Measurements from ENCODE around the gene MBD3.

The MBD3 gene

DNA sequence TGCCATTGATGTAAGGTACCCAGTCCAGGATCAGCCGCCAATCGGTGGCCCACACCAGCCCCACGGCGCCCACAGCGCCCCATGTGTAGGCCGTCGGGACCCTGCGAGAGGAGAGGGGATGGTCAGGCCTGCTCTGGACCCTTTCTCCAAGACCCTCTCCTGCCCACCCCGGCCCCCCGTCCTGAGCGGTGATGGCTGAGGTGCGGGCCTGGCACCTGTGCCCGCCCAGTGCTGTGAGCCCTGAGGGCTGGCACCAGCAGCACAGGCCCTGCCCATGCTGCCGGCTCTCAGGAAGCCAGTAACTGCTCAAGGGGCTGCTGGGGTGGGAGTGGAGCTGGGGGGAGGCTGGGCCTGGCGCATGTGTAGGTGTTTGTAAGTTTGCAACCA lies 6.8 kb upstream of the MBD3 start:
- no peaks in the 10 kb centered on the region for H3K27me3 ChIP-seq
- H3K4me3 ChIP-seq, result no peak overlapping the region
- no peak for TF ChIP-seq Cebpa-rat (IDR thresholded peaks at IDR 0.05)
- peaks cover 52 to 91% (median 72%) of the 10 kb centered on the region in 11 experiments; a peak in 21 of 22 replicates for H4K20me1 ChIP-seq
- H3K9ac ChIP-seq, result peak overlapping the region in 3 of 11 experiments; percentile 9 to 35 (median 23); a peak in 2 of 22 replicates
- H3K4me2 ChIP-seq, result no peak overlapping the region
- peaks cover 0 to 6% (median 0%) of the 10 kb centered on the region in 11 experiments; a peak in 4 of 22 replicates for H3K9me3 ChIP-seq (replicated peaks in 1 of 11)
- peaks cover 31 to 53% (median 43%) of the 10 kb centered on the region in 10 experiments for H3K4me1 ChIP-seq
- 0 out of 22 replicates have a peak overlapping the region, but pooled peaks of 1 of the 11 experiments have one; percentile 29 for H3K27ac ChIP-seq
- H3K36me3 ChIP-seq, result peaks cover 54 to 87% (median 68%) of the 10 kb centered on the region in 11 experiments

- TF ChIP-seq Cebpa-rat (IDR thresholded peaks at IDR 0.05), result no peak
- H3K9me3 ChIP-seq (replicated peaks in 1 of 11), result peaks cover 0 to 6% (median 0%) of the 10 kb centered on the region in 11 experiments; a peak in 4 of 22 replicates
- peak overlapping the region in 3 of 11 experiments; percentile 9 to 35 (median 23); a peak in 2 of 22 replicates for H3K9ac ChIP-seq
- peak overlapping the region in 1 of 11 experiments; percentile 29; a peak in 1 of 22 replicates for H3K27ac ChIP-seq
- H3K4me3 ChIP-seq, result no peak overlapping the region
- peaks cover 54 to 92% (median 73%) of the 10 kb centered on the region in 11 experiments for H3K36me3 ChIP-seq
- peaks cover 26 to 48% (median 38%) of the 10 kb centered on the region in 10 experiments for H3K4me1 ChIP-seq
- H3K27me3 ChIP-seq, result no peaks in the 10 kb centered on the region
- peaks cover 52 to 91% (median 68%) of the 10 kb centered on the region in 11 experiments; a peak in 21 of 22 replicates for H4K20me1 ChIP-seq
- no peak overlapping the region for H3K4me2 ChIP-seq
These were observed 6.3 kb upstream of the MBD3 start for GRCh38 chr19:1598777-1599459.

DNA sequence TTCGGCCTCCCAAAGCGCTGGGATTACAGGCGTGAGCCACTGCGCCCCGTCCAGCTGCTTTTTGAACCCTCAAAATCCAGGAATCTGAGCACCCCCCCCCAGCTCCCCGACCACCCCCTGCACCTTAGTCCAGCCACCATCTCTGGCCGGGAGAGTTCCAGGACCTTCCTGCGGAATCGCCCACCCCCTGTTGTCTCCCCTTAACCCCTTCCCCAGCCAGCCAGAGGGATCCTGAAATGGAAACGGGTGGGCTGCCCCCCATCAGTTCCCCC lies 772 bp upstream of the MBD3 start:
- H3K27ac ChIP-seq, result peak overlapping the region in 9 of 11 experiments; percentile 62 to 100 (median 99); a peak in 14 of 22 replicates

GRCh38 chr19:1592024-1592754 lies 476 bp downstream of the MBD3 start:
- peaks cover 26 to 67% (median 45%) of the 10 kb centered on the region in 11 experiments for H3K36me3 ChIP-seq
- peak overlapping the region; percentile 85 to 100 (median 94) for H3K4me2 ChIP-seq
- H3K4me1 ChIP-seq, result peaks cover 18 to 36% (median 29%) of the 10 kb centered on the region in 10 experiments
- H3K27ac ChIP-seq, result peak overlapping the region; percentile 96 to 100 (median 99)
- peak overlapping the region; percentile 81 to 99 (median 94) for H3K4me3 ChIP-seq
- H4K20me1 ChIP-seq, result peaks cover 26 to 59% (median 42%) of the 10 kb centered on the region in 11 experiments; a peak in 20 of 22 replicates
- TF ChIP-seq Cebpa-rat (IDR thresholded peaks at IDR 0.05), result no peak
- no peaks in the 10 kb centered on the region for H3K27me3 ChIP-seq
- H3K9ac ChIP-seq, result peak overlapping the region; percentile 96 to 100 (median 99)
- H3K9me3 ChIP-seq (replicated peaks in 1 of 11), result no peaks in the 10 kb centered on the region

More for the DNA sequence above, 772 bp upstream of the MBD3 start:
- Histone ChIP-seq H3K27me3 (no peaks in the 10 kb centered on the region), H3K9ac (peak overlapping the region; percentile 87 to 100 (median 99); a peak in 21 of 22 replicates), H4K20me1 (peaks cover 32 to 59% (median 41%) of the 10 kb centered on the region in 11 experiments; a peak in 21 of 22 replicates), H3K4me2 (peak overlapping the region; percentile 83 to 93 (median 89)), H3K36me3 (peaks cover 33 to 67% (median 48%) of the 10 kb centered on the region in 11 experiments), H3K9me3 (replicated peaks in 1 of 11) (peaks cover 0 to 6% (median 0%) of the 10 kb centered on the region in 11 experiments; a peak in 4 of 22 replicates), H3K4me1 (peaks cover 18 to 43% (median 33%) of the 10 kb centered on the region in 10 experiments), H3K4me3 (peak overlapping the region; percentile 69 to 99 (median 90); a peak in 19 of 20 replicates)
- TF ChIP-seq Cebpa-rat (IDR thresholded peaks at IDR 0.05), result no peak

- Histone ChIP-seq H3K4me3 (peak overlapping the region; percentile 81 to 99 (median 94)), H3K27ac (peak overlapping the region; percentile 96 to 100 (median 99)), H3K4me1 (peaks cover 18 to 37% (median 27%) of the 10 kb centered on the region in 10 experiments), H3K27me3 (no peaks in the 10 kb centered on the region), H3K4me2 (peak overlapping the region; percentile 85 to 100 (median 94)), H3K9me3 (replicated peaks in 1 of 11) (no peaks in the 10 kb centered on the region), H4K20me1 (peaks cover 26 to 62% (median 45%) of the 10 kb centered on the region in 11 experiments; a peak in 20 of 22 replicates), H3K36me3 (peaks cover 19 to 67% (median 45%) of the 10 kb centered on the region in 11 experiments), H3K9ac (peak overlapping the region; percentile 96 to 100 (median 99))
- TF ChIP-seq Cebpa-rat (IDR thresholded peaks at IDR 0.05), result no peak
These were observed 1.1 kb downstream of the MBD3 start for GRCh38 chr19:1591421-1592023.

DNA sequence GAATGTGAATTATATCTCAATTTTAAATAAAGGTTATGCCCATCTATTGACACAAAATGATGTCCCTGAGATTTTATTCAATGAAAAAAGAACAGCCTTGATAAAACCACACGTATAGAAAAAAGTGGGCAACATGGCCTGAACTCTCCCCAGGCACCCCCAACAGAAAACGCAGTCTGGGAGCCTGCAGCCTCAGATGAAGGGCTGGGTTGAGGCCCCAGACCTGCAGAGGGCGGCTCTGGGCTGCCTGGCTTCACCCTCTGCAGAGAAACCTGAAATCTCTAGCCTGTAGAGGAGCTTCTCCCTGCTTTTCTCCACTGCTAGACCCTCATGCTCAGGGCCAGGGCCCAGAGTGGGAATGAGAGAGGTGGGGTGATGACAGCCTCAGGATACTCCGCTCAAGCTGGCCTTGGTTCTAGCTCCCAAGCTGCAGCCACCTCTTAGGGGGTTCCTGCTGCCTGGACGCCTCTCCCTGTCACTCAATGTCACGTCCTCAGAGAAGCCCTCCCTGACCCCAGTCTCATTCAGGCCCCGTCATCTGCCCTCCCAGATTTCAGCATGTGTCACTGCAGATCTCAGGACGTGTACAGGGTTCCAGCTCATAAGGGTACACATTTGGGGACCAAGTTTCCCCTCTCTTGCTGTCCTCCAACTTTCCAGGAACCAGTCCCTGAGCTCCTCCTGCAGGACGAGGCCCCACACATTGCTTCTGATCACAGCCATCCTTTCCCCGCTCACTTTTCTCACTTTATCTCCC lies 1.8 kb downstream of the MBD3 start:
- H3K27me3 ChIP-seq, result no peaks in the 10 kb centered on the region
- H3K27ac ChIP-seq, result peak overlapping the region; percentile 96 to 100 (median 99)
- peak overlapping the region; percentile 81 to 99 (median 94) for H3K4me3 ChIP-seq
- no peaks in the 10 kb centered on the region for H3K9me3 ChIP-seq (replicated peaks in 1 of 11)
- peaks cover 18 to 37% (median 27%) of the 10 kb centered on the region in 10 experiments for H3K4me1 ChIP-seq
- H3K4me2 ChIP-seq, result peak overlapping the region; percentile 85 to 100 (median 94)
- H3K36me3 ChIP-seq, result peaks cover 19 to 67% (median 45%) of the 10 kb centered on the region in 11 experiments
- H3K9ac ChIP-seq, result peak overlapping the region; percentile 96 to 100 (median 99)
- no peak for TF ChIP-seq Cebpa-rat (IDR thresholded peaks at IDR 0.05)
- peaks cover 26 to 62% (median 53%) of the 10 kb centered on the region in 11 experiments; a peak in 20 of 22 replicates for H4K20me1 ChIP-seq

DNA sequence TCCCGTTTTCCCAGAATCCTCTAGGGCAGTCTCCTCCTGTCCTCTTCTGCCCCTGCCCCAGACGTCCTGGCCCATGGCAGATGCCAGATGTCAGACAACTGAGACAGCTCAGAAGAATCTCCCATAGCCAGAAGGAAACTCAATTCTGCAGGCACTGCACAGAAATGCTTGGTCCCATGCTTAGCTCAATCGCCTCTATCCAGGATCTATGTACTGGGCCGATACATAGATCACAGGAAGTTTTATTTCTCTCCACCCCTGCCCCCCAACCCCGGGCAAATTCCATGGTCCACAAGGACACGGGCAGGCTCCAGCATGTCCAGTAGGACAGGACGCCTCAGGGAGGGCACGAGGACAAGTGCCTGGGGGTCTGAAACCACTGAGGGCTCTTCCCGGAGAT lies 4.8 kb downstream of the MBD3 start:
- Histone ChIP-seq H3K4me1 (peaks cover 18 to 33% (median 22%) of the 10 kb centered on the region in 10 experiments), H3K4me2 (no peak overlapping the region), H3K9me3 (replicated peaks in 1 of 11) (no peaks in the 10 kb centered on the region), H3K36me3 (peaks cover 31 to 76% (median 72%) of the 10 kb centered on the region in 11 experiments), H3K27ac (peak overlapping the region in 4 of 11 experiments; percentile 1 to 17 (median 12); a peak in 2 of 22 replicates), H3K4me3 (no peak overlapping the region), H3K9ac (peak overlapping the region in 6 of 11 experiments; percentile 16 to 45 (median 28); a peak in 5 of 22 replicates), H4K20me1 (peaks cover 26 to 85% (median 78%) of the 10 kb centered on the region in 11 experiments; a peak in 20 of 22 replicates), H3K27me3 (no peaks in the 10 kb centered on the region)
- TF ChIP-seq Cebpa-rat (IDR thresholded peaks at IDR 0.05), result no peak

- H4K20me1 ChIP-seq, result peaks cover 9 to 100% (median 98%) of the 10 kb centered on the region in 11 experiments; a peak in 20 of 22 replicates
- H3K9me3 ChIP-seq (replicated peaks in 1 of 11), result no peaks in the 10 kb centered on the region
- H3K27ac ChIP-seq, result no peak overlapping the region
- H3K9ac ChIP-seq, result no peak overlapping the region
- no peak overlapping the region for H3K4me2 ChIP-seq
- no peak for TF ChIP-seq Cebpa-rat (IDR thresholded peaks at IDR 0.05)
- no peaks in the 10 kb centered on the region for H3K27me3 ChIP-seq
- no peak overlapping the region for H3K4me3 ChIP-seq
- peaks cover 9 to 24% (median 12%) of the 10 kb centered on the region in 10 experiments for H3K4me1 ChIP-seq
- H3K36me3 ChIP-seq, result peaks cover 58 to 100% (median 96%) of the 10 kb centered on the region in 11 experiments
These were observed 7.5 kb downstream of the MBD3 start for GRCh38 chr19:1585243-1585580.
